ENCODE results near the gene CXCL1. TPM values are rescaled to one million over a fixed set of nuclear protein-coding genes. Genes with fewer than 3 reads are reported as not detected.

CXCL1 gene
- total RNA-seq, 1 donor from 2014 or later = 18.0 TPM

GRCh38 chr4:73859614-73860088, 9.5 kb upstream of the CXCL1 start:
- no peak for TF ChIP-seq CTCF (IDR thresholded peaks at IDR 0.05)
- H3K4me1 ChIP-seq = no peaks in the 10 kb centered on the region
- H3K27me3 ChIP-seq = no peaks in the 10 kb centered on the region
- DNase-seq (ENCODE audit: low spot score in 2 of 2) = no peak
- H3K27ac ChIP-seq = no peak overlapping the region
- no peak overlapping the region for H3K4me3 ChIP-seq
- intact Hi-C loops (cut with DNase I) = loop anchor here (5.0 kb wide), 1 partner anchor 127 kb away; no protein-coding TSS in a partner anchor
- no peaks in the 10 kb centered on the region for H3K9me3 ChIP-seq
- no peaks in the 10 kb centered on the region for H3K36me3 ChIP-seq

- Histone ChIP-seq H3K4me1 (no peaks in the 10 kb centered on the region), H3K9me3 (no peaks in the 10 kb centered on the region)
- intact Hi-C loops (cut with DNase I) = no loop called here
Measured at GRCh38 chr4:73860181-73860580, 9.0 kb upstream of the CXCL1 start.

GRCh38 chr4:73860917-73861316, 8.3 kb upstream of the CXCL1 start:
- intact Hi-C loops (cut with DNase I) = no loop called here
- Histone ChIP-seq H3K4me3 (no peak overlapping the region), H3K36me3 (no peaks in the 10 kb centered on the region), H3K27me3 (no peaks in the 10 kb centered on the region), H3K27ac (no peak overlapping the region), H3K4me1 (no peaks in the 10 kb centered on the region), H3K9me3 (no peaks in the 10 kb centered on the region)
- no peak for TF ChIP-seq CTCF (IDR thresholded peaks at IDR 0.05)
- no peak for DNase-seq (ENCODE audit: low spot score in 2 of 2)

More at GRCh38 chr4:73860181-73860580, 9.0 kb upstream of the CXCL1 start:
- no peak for DNase-seq (ENCODE audit: low spot score in 2 of 2)
- no peak overlapping the region for H3K27ac ChIP-seq
- no peak overlapping the region for H3K4me3 ChIP-seq
- H3K36me3 ChIP-seq = no peaks in the 10 kb centered on the region
- no peak for TF ChIP-seq CTCF (IDR thresholded peaks at IDR 0.05)
- H3K27me3 ChIP-seq = no peaks in the 10 kb centered on the region

- no peak overlapping the region for H3K4me3 ChIP-seq
- TF ChIP-seq CTCF (IDR thresholded peaks at IDR 0.05) = no peak
- no peaks in the 10 kb centered on the region for H3K36me3 ChIP-seq
- no peaks in the 10 kb centered on the region for H3K9me3 ChIP-seq
- intact Hi-C loops (cut with DNase I) = no loop called here
- DNase-seq (ENCODE audit: low spot score in 2 of 2) = no peak
- H3K27ac ChIP-seq = no peak overlapping the region
- H3K4me1 ChIP-seq = no peaks in the 10 kb centered on the region
- no peaks in the 10 kb centered on the region for H3K27me3 ChIP-seq
Measured at GRCh38 chr4:73862322-73862721, 6.9 kb upstream of the CXCL1 start.

- intact Hi-C loops (cut with DNase I) = no loop called here
Measured at GRCh38 chr4:73864365-73864764, 4.8 kb upstream of the CXCL1 start.

More at GRCh38 chr4:73864365-73864764, 4.8 kb upstream of the CXCL1 start:
- no peak overlapping the region for H3K4me3 ChIP-seq
- TF ChIP-seq CTCF (IDR thresholded peaks at IDR 0.05) = peak in 1 of 3 experiments; percentile 13
- no peak overlapping the region for H3K27ac ChIP-seq
- DNase-seq (ENCODE audit: low spot score in 2 of 2) = no peak
- H3K36me3 ChIP-seq = no peaks in the 10 kb centered on the region
- H3K4me1 ChIP-seq = peaks cover 0 to 5% of the 10 kb centered on the region in 2 donors
- no peaks in the 10 kb centered on the region for H3K9me3 ChIP-seq
- H3K27me3 ChIP-seq = no peaks in the 10 kb centered on the region

All from ascending aorta (tissue), 2 donors.